Panc1 (cell line): ENCODE data around the gene SPATS2L.

Source experiments
- POLR2AphosphoS5 ChIP-seq: IDR thresholded peaks from 2 replicates; pipeline ENCODE4 v1.6.1; 2012; ENCODE audit warnings: mild to moderate bottlenecking, low read depth, low read length, moderate library complexity
- TCF7L2 ChIP-seq: IDR thresholded peaks from 2 replicates; pipeline ENCODE4 v1.6.1; 2011; ENCODE audit warnings: mild to moderate bottlenecking, low read depth, low read length, inconsistent platforms
- TF ChIP-seq, protein P1 (sequence below): fragments of 450-650 bp; IDR thresholded peaks from 2 replicates; pipeline ENCODE4 v1.5.1; 2017; ENCODE audit warnings: mild to moderate bottlenecking
- TF ChIP-seq, protein P2 (sequence below), 2 experiments: IDR thresholded peaks; 2 replicates each; pipeline ENCODE4 v1.6.1; 2011 to 2012; ENCODE audit warnings: low read depth in 2 of 2, control low read depth in 1 of 2, low read length in 1 of 2, mild to moderate bottlenecking in 1 of 2, moderate library complexity in 1 of 2; ENCODE audit not compliant: insufficient read depth in 1 of 2

DNA sequence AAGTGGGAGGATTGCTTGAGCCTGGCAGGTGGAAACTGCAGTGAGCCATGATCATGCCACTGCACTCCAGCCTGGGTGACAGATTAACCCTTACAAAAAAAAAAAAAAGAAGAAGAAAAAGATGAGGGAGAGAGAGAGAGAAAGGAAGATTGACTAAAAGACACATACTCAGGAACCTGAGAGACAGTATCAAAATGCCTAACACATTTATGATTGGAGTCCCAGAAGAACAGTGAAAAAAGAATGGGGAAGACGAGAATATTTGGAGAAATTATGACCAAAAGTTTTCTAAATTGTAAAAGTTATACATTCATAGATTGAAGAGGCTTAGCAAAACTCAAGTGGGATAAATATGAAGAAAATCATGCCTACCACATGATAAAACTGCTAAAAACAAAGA, 19.9 kb upstream of the SPATS2L start:
- TF ChIP-seq, protein P1, sequence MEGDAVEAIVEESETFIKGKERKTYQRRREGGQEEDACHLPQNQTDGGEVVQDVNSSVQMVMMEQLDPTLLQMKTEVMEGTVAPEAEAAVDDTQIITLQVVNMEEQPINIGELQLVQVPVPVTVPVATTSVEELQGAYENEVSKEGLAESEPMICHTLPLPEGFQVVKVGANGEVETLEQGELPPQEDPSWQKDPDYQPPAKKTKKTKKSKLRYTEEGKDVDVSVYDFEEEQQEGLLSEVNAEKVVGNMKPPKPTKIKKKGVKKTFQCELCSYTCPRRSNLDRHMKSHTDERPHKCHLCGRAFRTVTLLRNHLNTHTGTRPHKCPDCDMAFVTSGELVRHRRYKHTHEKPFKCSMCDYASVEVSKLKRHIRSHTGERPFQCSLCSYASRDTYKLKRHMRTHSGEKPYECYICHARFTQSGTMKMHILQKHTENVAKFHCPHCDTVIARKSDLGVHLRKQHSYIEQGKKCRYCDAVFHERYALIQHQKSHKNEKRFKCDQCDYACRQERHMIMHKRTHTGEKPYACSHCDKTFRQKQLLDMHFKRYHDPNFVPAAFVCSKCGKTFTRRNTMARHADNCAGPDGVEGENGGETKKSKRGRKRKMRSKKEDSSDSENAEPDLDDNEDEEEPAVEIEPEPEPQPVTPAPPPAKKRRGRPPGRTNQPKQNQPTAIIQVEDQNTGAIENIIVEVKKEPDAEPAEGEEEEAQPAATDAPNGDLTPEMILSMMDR, result no peak
- TF ChIP-seq, protein P2, sequence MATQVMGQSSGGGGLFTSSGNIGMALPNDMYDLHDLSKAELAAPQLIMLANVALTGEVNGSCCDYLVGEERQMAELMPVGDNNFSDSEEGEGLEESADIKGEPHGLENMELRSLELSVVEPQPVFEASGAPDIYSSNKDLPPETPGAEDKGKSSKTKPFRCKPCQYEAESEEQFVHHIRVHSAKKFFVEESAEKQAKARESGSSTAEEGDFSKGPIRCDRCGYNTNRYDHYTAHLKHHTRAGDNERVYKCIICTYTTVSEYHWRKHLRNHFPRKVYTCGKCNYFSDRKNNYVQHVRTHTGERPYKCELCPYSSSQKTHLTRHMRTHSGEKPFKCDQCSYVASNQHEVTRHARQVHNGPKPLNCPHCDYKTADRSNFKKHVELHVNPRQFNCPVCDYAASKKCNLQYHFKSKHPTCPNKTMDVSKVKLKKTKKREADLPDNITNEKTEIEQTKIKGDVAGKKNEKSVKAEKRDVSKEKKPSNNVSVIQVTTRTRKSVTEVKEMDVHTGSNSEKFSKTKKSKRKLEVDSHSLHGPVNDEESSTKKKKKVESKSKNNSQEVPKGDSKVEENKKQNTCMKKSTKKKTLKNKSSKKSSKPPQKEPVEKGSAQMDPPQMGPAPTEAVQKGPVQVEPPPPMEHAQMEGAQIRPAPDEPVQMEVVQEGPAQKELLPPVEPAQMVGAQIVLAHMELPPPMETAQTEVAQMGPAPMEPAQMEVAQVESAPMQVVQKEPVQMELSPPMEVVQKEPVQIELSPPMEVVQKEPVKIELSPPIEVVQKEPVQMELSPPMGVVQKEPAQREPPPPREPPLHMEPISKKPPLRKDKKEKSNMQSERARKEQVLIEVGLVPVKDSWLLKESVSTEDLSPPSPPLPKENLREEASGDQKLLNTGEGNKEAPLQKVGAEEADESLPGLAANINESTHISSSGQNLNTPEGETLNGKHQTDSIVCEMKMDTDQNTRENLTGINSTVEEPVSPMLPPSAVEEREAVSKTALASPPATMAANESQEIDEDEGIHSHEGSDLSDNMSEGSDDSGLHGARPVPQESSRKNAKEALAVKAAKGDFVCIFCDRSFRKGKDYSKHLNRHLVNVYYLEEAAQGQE (IDR thresholded peaks at IDR 0.05; ENCODE audit: insufficient read depth in 1 of 2, low read depth in 2 of 2, low read length in 1 of 2), result no peak
- TF ChIP-seq TCF7L2 (no peak), POLR2AphosphoS5 (no peak)
